Hepatocyte (in vitro differentiated cells): Measurements from ENCODE around the gene CFAP70.

Source experiments
- CTCF ChIP-seq: fragments of 200-600 bp; sonication (generic); IDR thresholded peaks from 2 replicates; pipeline ENCODE4 v1.5.1; 2016; ENCODE audit warnings: antibody characterized with exemption, mild to moderate bottlenecking; ENCODE audit not compliant: poor library complexity
- EZH2 ChIP-seq: fragments of 200-600 bp; sonication (generic); IDR thresholded peaks from 2 replicates; pipeline ENCODE4 v1.6.1; 2016; ENCODE audit warnings: antibody characterized with exemption, mild to moderate bottlenecking, borderline replicate concordance
- EZH2phosphoT487 ChIP-seq: fragments of 200-600 bp; sonication (generic); IDR thresholded peaks from one replicate; pipeline ENCODE4 v1.6.1; 2018; ENCODE audit warnings: antibody characterized with exemption, mild to moderate bottlenecking, low read depth, moderate library complexity; ENCODE audit not compliant: unreplicated experiment, severe bottlenecking

GRCh38 chr10:73248259-73248724, 110.4 kb downstream of the CFAP70 start:
- TF ChIP-seq CTCF: no peak
- TF ChIP-seq EZH2: no peak
- TF ChIP-seq EZH2phosphoT487: no peak
